GF-D8 (cell line): Measurements from ENCODE around the gene EPB41L5.
"Not testable (repeated sequence)": the region's sequence is repeated elsewhere in the genome, so short reads cannot be mapped to it uniquely, and the experiment has no call there.

Experiments
- DNase-seq: peaks from one replicate; lab custom pipeline; 2025; lab: John Stamatoyannopoulos, UW

Gene EPB41L5

DNA sequence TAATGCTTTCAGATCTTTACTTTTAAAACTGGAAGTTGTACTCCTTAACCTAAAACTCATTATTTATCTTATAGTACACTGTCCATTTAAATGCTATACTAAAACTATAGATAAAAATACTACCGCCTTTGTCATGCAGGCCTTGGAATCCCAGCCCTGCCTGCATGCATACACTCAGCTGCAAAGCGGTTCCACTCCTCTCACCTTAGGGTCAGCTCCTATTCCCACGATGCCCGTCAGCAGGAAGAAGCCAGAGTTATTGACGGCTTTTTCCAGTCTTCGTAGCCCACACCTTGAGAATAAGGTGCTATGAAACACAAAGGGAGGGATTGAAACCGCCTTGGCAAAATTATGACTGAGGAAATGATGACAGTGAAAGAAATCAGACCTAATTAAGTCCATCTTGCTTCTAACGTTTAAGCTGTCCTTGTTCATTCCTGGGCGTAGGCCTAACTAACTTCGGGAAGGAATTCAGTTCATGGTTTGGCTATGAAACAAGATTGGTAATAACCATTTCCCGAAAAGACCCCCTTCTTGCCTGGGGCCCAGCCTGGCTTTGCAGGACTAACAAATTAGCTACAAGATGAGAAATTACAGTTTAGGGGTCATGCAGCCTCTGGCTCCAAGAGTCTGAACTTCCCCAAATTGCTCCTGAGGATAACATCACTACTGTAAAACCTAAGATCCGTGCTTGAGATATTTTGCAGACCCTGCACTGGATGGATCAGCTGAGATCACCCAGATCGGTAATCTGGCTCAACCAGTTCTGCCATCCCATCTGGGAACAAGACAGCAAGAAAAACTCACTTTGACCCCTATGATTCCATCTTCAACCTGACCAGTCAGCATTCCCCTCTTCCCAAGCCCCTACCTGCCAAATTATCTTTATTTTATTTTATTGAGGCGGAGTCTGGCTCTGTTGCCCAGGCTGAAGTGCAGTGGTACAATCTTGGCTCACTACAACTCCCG is 17.1 kb downstream of the EPB41L5 start:
- DNase-seq: no peak

DNA sequence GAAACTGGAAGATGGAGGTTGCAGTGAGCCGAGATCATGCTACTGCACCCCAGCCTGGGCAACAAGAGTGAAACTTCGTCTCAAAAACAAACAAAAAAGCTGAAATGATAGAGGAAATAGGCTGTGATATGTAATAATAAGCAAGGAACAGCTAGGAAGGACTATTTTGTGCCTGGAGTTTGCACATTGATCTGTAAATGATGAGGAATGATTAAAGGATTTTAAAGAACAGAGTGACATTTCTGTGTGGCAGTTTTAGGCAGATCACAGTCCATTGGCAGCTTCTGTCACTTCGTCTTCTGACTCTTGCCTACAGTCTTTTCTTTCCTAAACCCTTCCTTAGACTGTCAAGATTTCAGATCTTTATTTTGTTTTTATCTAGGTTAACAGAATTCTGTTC is 19.4 kb downstream of the EPB41L5 start:
- DNase-seq: no peak

GRCh38 chr2:120034027-120034426 is 21.1 kb downstream of the EPB41L5 start:
- DNase-seq: no peak

- DNase-seq: no peak
Observed at GRCh38 chr2:120034621-120035020, 21.7 kb downstream of the EPB41L5 start.

GRCh38 chr2:120036145-120036544 is 23.3 kb downstream of the EPB41L5 start:
- DNase-seq: no peak

DNA sequence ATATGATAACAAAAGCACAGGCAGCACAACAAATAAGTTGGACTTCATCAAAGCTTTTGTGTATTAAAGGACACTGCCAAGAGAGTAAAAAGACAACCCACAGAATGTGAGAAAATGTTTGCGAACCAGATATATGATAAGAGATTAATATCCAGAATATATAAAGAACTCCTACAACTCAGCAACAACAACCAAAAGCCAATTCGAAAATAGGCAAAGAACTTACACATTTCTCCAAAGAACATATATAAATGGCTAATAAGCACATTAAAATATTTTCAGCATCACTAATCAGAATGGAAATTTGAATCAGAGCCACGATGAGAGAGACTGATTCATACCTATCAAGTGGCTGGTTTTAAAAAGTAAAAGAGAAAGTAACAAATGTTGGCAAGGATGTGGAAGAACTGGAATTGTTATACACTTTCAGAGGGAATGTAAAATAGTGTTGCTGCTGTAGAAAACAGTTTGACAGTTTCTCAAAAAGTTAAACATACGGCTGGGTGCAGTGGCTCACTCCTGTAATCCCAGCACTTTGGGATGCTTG is 25.2 kb downstream of the EPB41L5 start:
- DNase-seq: no peak

DNA sequence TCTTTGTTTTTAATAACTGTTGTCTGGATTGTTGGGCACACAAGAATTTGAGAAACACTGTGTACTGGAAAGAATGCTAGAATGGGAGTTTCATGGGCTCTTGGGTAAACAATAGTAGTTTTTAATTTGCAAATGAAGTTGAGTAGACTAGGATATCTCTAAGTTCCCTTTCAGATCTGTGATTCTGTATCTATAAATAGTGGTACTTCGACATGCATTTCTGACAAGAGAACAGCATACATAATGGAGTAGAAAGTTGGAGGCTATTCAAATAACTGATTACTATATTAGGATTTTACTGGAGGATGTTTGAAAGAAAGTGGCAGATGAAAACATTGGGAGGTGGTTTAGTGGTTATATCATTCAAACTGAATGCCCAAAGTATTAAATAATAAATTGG is 29.5 kb downstream of the EPB41L5 start:
- no peak for DNase-seq

GRCh38 chr2:120044336-120044735 is 31.5 kb downstream of the EPB41L5 start:
- DNase-seq: no peak

GRCh38 chr2:120045775-120046174 is 32.9 kb downstream of the EPB41L5 start:
- not testable (repeated sequence) for DNase-seq

- not testable (repeated sequence) for DNase-seq
Observed at GRCh38 chr2:120046252-120046651, 33.4 kb downstream of the EPB41L5 start.

DNA sequence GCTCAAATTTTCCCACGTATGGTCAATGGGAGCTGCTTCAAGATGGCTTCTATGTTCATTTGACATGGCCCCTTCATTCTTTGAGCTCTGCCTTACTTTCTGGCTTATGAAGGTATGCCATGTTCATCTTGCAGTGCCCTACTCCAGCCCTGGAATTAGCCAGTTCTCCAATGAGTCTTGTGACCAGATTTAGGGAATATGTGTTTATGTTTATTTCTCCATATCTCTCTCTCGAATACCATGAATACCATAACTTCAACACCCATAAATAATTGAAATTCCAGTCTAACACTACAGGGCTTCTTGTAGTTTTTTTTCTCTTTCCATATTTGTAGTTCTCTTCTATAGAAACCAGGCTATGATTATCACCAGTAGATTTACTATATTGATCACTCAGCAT is 39.7 kb downstream of the EPB41L5 start:
- no peak for DNase-seq

DNA sequence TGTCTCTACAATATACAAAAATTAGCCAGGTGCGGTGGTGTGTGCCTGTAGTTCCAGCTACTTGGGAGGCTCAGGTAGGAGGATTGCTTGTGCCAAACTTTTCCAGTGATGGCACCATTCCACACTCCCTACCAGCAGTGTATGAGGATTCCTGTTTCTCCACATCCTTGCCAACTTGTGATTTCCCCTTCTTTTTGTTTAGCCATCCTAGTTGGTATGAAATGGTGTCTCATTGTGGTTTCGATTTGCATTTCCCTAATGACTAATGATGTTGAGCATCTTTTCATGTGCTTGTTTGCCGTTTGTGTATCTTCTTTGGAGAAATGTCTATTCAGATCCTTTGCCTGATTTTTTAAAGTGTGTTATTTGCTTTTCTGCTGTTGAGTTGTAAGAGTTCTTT is 41.0 kb downstream of the EPB41L5 start:
- DNase-seq: no peak

DNA sequence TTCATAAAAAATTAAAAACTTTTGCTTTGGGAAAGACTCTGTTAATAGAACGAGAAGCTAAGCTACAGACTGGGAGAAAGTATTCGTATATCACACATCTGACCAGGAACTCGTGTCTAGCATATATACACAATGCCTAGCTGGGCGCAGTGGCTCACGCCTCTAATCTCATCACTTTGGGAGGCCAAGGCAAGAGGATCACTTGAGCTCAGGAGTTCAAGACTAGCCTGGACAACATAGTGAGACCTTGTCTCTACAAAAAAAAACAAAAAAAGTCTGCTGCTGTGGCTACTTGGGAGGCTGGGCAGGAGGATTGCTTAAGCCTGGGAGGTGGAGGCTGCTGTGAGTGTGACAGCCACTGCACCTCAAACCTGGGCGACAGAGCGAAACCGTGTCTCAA is 46.6 kb downstream of the EPB41L5 start:
- DNase-seq: no peak

DNA sequence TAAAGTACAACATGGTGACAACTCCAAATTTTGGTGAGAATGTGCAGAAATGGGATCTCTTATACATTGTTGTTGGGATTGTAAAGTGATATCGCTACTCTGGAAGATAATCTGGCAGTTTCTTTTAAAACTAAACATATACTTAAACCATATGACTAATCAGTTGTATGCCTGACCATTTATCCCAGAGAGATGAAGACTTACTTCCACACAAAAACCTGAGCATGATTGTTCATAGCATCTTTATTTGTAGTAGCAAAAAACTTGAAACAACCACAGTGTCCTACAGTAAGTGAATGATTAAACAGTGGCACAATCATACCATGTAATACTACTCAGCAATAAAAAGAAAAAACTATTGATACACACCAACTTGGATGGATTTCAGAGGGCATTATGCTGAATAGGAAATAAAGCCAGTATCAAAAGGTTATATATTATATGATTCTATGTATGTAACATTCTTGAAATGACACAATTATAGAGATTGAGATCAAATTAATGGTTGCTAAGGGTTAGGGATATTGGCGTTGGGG is 47.3 kb downstream of the EPB41L5 start:
- DNase-seq: no peak

DNA sequence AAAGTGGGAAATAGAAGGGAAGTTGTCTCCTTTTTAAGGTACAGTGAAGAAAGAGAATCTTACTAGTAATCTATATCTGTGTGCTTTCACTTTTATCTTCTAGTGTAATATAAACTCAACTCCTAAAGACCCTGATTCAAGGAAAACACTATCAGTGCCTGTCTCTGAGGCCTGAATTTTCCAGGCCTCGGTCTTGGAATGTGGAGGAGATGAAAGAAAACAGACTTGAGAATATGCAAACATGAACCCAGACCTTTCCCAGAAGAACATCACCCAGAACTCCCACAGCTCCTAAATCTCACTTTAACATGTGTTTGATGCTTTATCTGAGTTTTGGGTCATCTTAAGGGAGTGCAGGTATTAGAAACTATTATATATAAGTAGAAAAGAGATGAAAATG is 51.8 kb downstream of the EPB41L5 start:
- DNase-seq: no peak

DNA sequence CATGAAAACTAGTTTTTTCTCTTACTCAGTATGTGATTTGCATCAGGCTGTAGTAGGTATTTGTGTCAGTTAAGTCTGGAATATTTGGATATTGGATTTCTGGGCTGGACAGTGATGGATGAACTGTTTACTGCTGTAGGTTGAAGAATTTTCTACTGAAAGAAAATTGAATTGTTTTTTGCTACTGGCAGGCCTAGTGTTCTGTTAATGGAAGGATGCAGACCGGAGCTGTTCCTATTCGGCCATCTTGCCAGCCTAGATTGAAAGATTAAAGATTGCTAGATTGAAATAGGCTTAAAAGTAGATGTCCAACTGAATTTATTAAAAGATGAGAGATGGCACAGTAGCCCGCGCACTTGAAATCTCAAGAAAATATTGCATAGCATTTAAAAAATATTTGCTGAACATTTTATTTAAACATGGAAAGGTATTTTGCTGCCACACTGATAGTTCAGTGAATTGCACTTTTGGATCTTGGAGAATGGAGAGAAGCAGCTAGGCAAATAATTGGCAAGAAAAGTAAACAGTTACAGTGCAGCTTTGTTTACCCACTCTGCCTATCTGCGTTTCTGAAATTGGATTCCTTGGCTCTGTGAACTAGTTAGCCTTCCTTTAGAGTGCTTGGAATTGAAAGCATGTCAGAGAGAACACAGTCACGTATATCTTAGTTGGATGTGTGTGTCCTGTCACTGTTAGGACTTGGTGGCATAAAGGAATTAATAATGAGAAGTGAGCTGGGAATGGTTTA is 54.1 kb downstream of the EPB41L5 start:
- DNase-seq: no peak

DNA sequence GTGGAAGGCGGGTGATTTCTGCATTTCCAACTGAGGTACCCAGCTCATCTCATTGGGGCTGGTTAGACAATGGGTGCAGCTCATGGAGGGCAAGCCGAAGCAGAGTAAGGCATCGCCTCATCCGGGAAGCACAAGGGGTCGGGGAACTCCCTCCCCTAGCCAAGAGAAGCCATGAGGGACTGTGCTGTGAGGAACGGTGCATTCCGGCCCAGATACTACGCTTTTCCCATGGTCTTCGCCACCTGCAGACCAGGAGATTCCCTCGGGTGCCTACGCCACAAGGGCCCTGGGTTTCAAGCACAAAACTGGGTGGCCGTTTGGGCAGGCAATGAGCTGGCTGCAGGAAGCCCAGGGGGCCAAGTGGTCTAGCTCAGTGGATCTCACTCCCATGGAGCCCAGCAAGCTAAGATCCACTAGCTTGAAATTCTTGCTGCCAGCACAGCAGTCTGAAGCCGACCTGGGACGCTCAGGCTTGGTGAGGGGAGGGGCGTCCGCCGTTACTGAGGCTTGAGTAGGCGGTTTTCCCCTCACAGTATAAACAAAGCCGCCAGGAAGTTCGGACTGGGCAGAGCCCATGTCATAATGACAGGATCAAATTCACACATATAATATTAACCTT is 55.3 kb downstream of the EPB41L5 start:
- DNase-seq: not testable (repeated sequence)

DNA sequence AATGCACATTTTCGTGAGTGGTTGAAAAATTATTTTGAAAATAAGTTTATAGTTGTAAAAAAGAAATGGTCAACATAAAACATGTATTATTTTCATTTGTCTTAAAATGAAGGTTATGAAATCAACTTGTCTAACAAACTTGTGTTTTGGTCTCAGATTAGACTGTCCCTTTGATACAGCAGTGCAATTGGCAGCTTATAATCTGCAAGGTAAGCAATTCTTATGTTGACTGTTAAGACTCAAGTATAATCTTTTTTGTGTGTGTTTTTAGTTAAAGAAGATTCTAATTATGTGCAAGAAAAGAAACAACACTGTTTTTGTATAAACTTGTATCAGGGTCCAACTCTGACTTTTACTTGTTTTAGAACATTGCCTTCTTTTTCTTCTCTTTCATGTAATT is 62.7 kb downstream of the EPB41L5 start:
- no peak for DNase-seq

GRCh38 chr2:120077896-120078295 is 65.0 kb downstream of the EPB41L5 start:
- DNase-seq: no peak

DNA sequence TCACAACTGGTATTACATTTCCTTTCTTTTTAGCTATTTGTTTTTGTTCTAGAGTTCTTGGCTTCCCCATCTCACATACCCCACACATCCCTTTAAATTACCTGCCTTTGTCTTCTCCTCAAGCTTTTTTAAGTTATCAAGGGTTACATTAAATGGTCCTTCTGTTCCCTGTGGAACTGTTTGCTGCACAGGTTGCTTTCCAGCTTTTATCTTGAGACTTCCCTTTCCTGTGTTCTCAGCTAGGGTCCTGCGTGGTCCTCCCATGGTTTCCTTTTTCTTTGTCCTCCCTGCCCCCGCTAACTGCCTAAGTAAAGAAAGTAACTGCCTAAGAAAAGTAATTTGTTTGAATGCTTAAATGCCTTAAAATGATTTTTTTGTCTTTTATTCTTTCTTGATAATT is 66.8 kb downstream of the EPB41L5 start:
- no peak for DNase-seq

DNA sequence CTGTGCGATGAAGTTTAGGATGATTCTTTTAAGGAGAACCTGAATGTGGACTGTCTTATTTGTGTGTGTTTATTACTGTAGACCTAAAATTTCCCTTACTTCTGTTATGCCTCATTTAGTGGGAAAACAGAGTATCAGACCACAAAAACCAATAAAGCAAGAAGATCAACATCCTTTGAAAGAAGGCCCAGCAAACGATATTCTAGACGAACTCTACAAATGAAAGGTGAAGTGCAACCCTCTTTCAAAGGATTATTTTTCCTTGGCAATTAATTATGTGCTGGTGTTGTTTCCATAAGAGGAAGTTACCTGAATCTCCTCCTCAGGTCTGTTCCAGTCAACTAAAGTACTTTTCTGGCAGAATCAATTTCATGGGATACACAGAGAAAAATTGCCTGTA is 78.6 kb downstream of the EPB41L5 start:
- no peak for DNase-seq

DNA sequence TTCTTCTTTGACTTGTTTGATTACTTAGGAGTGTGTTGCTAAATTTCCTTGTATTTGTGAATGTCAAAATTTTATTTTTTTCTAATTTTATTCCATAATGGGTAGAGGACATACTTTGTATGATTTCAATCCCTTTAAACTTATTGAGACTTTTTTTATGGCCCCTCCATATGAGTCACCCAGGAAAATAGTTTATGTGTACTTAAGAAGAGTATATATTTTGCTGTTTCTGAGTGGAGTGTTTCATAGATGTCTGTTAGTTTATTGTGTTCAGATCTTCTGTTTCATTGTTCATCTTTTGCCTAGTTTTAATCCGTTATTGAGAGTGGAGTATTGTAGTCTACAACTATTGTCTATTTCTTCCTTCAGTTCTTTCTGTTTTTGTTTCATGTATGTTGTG is 81.9 kb downstream of the EPB41L5 start:
- no peak for DNase-seq
